BE2C (cell line): Measurements from ENCODE around the gene MRAS.
"Not testable (repeated sequence)": the region's sequence is repeated elsewhere in the genome, so short reads cannot be mapped to it uniquely, and the experiment has no call there.

Experiments
- DNase-seq: peaks from one replicate; pipeline ENCODE4 v3.0.0-alpha.2; 2020
- H3K27me3 ChIP-seq: fragments of 250-450 bp; sonication (Bioruptor Pico); 2 replicates; pipeline ENCODE4 v1.5.1; 2020; ENCODE audit warnings: mild to moderate bottlenecking
- H3K36me3 ChIP-seq: fragments of 250-450 bp; sonication (Bioruptor Pico); 2 replicates; pipeline ENCODE4 v1.5.1; 2020; ENCODE audit warnings: mild to moderate bottlenecking
- H3K4me1 ChIP-seq: fragments of 250-450 bp; sonication (Bioruptor Pico); 2 replicates; pipeline ENCODE4 v1.5.1; 2020
- H3K4me3 ChIP-seq: 2 replicates; pipeline ENCODE4 v1.5.1; 2011; ENCODE audit warnings: low read depth, low read length
- H3K9me3 ChIP-seq: fragments of 250-450 bp; sonication (Bioruptor Pico); 2 replicates; pipeline ENCODE4 v1.5.1; 2020
- CTCF ChIP-seq: IDR thresholded peaks from 2 replicates; pipeline ENCODE4 v1.5.1; 2012; ENCODE audit warnings: mild to moderate bottlenecking, low read depth, low read length

The MRAS gene

GRCh38 chr3:138406606-138407005, 58.2 kb downstream of the MRAS start:
- Histone ChIP-seq H3K36me3 (no peaks in the 10 kb centered on the region), H3K4me3 (no peak overlapping the region), H3K27me3 (peaks cover 4% of the 10 kb centered on the region; the same call in 1 of the 2 replicates), H3K9me3 (no peaks in the 10 kb centered on the region), H3K4me1 (no peaks in the 10 kb centered on the region)
- no peak for DNase-seq
- TF ChIP-seq CTCF: no peak

GRCh38 chr3:138407236-138407907, 59.0 kb downstream of the MRAS start:
- Histone ChIP-seq H3K4me1 (no peaks in the 10 kb centered on the region), H3K9me3 (no peaks in the 10 kb centered on the region), H3K36me3 (no peaks in the 10 kb centered on the region), H3K4me3 (no peak overlapping the region), H3K27me3 (peaks cover 4% of the 10 kb centered on the region; the same call in 1 of the 2 replicates)
- no peak for DNase-seq
- TF ChIP-seq CTCF: no peak

- TF ChIP-seq CTCF: no peak
- Histone ChIP-seq H3K36me3 (no peaks in the 10 kb centered on the region), H3K4me3 (no peak overlapping the region), H3K27me3 (peaks cover 4% of the 10 kb centered on the region; the same call in 1 of the 2 replicates), H3K9me3 (no peaks in the 10 kb centered on the region), H3K4me1 (no peaks in the 10 kb centered on the region)
- DNase-seq: no peak
These were observed 60.6 kb downstream of the MRAS start for GRCh38 chr3:138408751-138409570.

GRCh38 chr3:138412821-138413551, 64.6 kb downstream of the MRAS start:
- no peak for DNase-seq

GRCh38 chr3:138416236-138416635, 67.9 kb downstream of the MRAS start:
- H3K4me1 ChIP-seq, DNase-seq, H3K4me3 ChIP-seq, H3K9me3 ChIP-seq, H3K27me3 ChIP-seq, H3K36me3 ChIP-seq: not testable (repeated sequence)

More at GRCh38 chr3:138412821-138413551, 64.6 kb downstream of the MRAS start:
- H3K4me1 ChIP-seq: no peaks in the 10 kb centered on the region
- H3K27me3 ChIP-seq: peaks cover 10% of the 10 kb centered on the region
- no peaks in the 10 kb centered on the region for H3K36me3 ChIP-seq
- H3K9me3 ChIP-seq: no peaks in the 10 kb centered on the region
- TF ChIP-seq CTCF: no peak
- no peak overlapping the region for H3K4me3 ChIP-seq

- no peaks in the 10 kb centered on the region for H3K4me1 ChIP-seq
- H3K4me3 ChIP-seq: no peak overlapping the region
- DNase-seq: peak; percentile 80
- H3K36me3 ChIP-seq: no peaks in the 10 kb centered on the region
- no peaks in the 10 kb centered on the region for H3K9me3 ChIP-seq
- TF ChIP-seq CTCF: peak; percentile 97
- H3K27me3 ChIP-seq: peaks cover 6% of the 10 kb centered on the region
These were observed 69.2 kb downstream of the MRAS start for GRCh38 chr3:138417559-138417982.
